Osteoblast (primary cell): ENCODE results near the gene OR13J1. TPM values are rescaled to one million over a fixed set of nuclear protein-coding genes. Genes with fewer than 3 reads are reported as not detected.
A peak's percentile ranks its signal among the peaks of the same experiment; 100 is the strongest.

Experiments used
- DNase-seq: peaks from one replicate; pipeline ENCODE4 v3.0.0; 2011; ENCODE audit warnings: low spot score, mixed read lengths; ENCODE audit not compliant: insufficient read length; ENCODE audit errors: missing footprints
- H2AFZ ChIP-seq: 2 replicates; pipeline ENCODE4 v1.6.0; 2011; ENCODE audit warnings: mild to moderate bottlenecking, low read length
- H3K27ac ChIP-seq: 2 replicates; pipeline ENCODE4 v1.5.1; 2011; ENCODE audit warnings: mild to moderate bottlenecking, low read depth, low read length, moderate library complexity
- H3K27me3 ChIP-seq: 2 replicates; pipeline ENCODE4 v1.6.0; 2012; ENCODE audit warnings: mild to moderate bottlenecking, control low read depth, inconsistent platforms, low read length, moderate library complexity; ENCODE audit not compliant: insufficient read depth
- H3K36me3 ChIP-seq: 2 replicates; pipeline ENCODE4 v1.5.1; 2011; ENCODE audit warnings: mild to moderate bottlenecking, low read length, control low read depth, moderate library complexity; ENCODE audit not compliant: insufficient read depth
- H3K4me1 ChIP-seq: 2 replicates; pipeline ENCODE4 v1.5.1; 2011; ENCODE audit warnings: mild to moderate bottlenecking, low read length, control low read depth, moderate library complexity; ENCODE audit not compliant: insufficient read depth
- H3K4me2 ChIP-seq: 2 replicates; pipeline ENCODE4 v1.6.0; 2011; ENCODE audit warnings: mild to moderate bottlenecking, low read length; ENCODE audit not compliant: insufficient read depth
- H3K4me3 ChIP-seq: fragments of 200-600 bp; sonication (generic); 3 replicates; pipeline ENCODE4 v1.5.1; 2012; ENCODE audit warnings: mild to moderate bottlenecking, low read length, inconsistent platforms; ENCODE audit not compliant: insufficient read depth
- H3K79me2 ChIP-seq: 2 replicates; pipeline ENCODE4 v1.6.0; 2012; ENCODE audit warnings: mild to moderate bottlenecking, low read length, control low read depth, inconsistent platforms; ENCODE audit not compliant: insufficient read depth
- H3K9me3 ChIP-seq: 2 replicates; pipeline ENCODE4 v1.5.1; 2011; ENCODE audit warnings: low read depth, low read length, control low read depth
- H4K20me1 ChIP-seq: 2 replicates; pipeline ENCODE4 v1.6.0; 2012; ENCODE audit warnings: mild to moderate bottlenecking, low read length, control low read depth; ENCODE audit not compliant: insufficient read depth
- total RNA-seq: library from RNA; depleted of rRNA; stranded (reverse); fragments of >200 nt; gene quantifications from 2 replicates; pipeline ENCODE4 v1.2.3, GENCODE V29; 2012
- TF ChIP-seq, protein P1 (sequence below): IDR thresholded peaks from 2 replicates; pipeline ENCODE4 v1.5.1; 2011; ENCODE audit warnings: mild to moderate bottlenecking, low read depth, low read length, moderate library complexity; ENCODE audit errors: extremely low read depth

OR13J1 gene
- total RNA-seq, 1 donor, result not detected

- Histone ChIP-seq H3K27me3 (no peaks in the 10 kb centered on the region), H3K4me3 (no peak overlapping the region), H3K4me1 (peaks cover 31% of the 10 kb centered on the region), H4K20me1 (no peaks in the 10 kb centered on the region), H3K27ac (peak overlapping the region; percentile 62), H3K79me2 (no peaks in the 10 kb centered on the region), H3K4me2 (no peak overlapping the region), H3K9me3 (no peaks in the 10 kb centered on the region), H2AFZ (no peak overlapping the region), H3K36me3 (peaks cover 2% of the 10 kb centered on the region)
- DNase-seq, result no peak
- TF ChIP-seq, protein P1, sequence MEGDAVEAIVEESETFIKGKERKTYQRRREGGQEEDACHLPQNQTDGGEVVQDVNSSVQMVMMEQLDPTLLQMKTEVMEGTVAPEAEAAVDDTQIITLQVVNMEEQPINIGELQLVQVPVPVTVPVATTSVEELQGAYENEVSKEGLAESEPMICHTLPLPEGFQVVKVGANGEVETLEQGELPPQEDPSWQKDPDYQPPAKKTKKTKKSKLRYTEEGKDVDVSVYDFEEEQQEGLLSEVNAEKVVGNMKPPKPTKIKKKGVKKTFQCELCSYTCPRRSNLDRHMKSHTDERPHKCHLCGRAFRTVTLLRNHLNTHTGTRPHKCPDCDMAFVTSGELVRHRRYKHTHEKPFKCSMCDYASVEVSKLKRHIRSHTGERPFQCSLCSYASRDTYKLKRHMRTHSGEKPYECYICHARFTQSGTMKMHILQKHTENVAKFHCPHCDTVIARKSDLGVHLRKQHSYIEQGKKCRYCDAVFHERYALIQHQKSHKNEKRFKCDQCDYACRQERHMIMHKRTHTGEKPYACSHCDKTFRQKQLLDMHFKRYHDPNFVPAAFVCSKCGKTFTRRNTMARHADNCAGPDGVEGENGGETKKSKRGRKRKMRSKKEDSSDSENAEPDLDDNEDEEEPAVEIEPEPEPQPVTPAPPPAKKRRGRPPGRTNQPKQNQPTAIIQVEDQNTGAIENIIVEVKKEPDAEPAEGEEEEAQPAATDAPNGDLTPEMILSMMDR, result no peak
Observed at GRCh38 chr9:35845824-35846771, 24.1 kb downstream of the OR13J1 start.

DNA sequence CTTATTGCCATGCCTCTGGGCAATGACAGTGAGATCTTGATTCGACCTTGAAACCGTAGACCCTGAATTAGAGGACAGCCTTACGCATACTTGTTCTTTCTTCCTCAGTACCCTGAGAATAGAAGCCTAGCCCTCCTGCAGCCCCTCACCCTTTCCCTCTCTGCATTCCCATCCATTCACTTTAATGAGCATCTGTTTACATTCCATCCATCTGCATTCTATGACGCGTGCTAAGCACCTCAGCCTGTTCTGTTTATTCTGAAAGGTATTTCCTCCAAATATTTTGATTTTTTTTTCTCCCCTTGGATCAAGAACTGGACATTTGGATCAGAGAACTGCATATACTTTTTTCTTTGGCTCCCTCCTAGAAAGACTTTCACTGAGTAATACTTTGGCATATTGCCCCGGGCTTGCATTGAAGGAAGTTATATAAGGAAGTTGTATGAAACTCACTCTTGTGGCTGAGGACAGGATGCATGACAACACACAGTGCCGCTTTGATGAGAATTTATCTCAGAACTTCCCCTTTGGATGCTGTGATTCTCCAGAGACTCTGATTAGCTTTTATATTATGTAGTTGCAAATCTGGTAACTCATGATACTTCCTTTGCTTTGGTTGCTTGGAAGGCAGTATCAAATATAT lies 25.5 kb downstream of the OR13J1 start:
- no peaks in the 10 kb centered on the region for H3K9me3 ChIP-seq
- no peak overlapping the region for H3K4me3 ChIP-seq
- peaks cover under 1% of the 10 kb centered on the region for H3K36me3 ChIP-seq
- DNase-seq, result peak; percentile 98
- H3K79me2 ChIP-seq, result no peaks in the 10 kb centered on the region
- peak overlapping the region; percentile 62 for H3K27ac ChIP-seq
- H2AFZ ChIP-seq, result no peak overlapping the region
- peaks cover 31% of the 10 kb centered on the region for H3K4me1 ChIP-seq
- H3K27me3 ChIP-seq, result no peaks in the 10 kb centered on the region
- H4K20me1 ChIP-seq, result no peaks in the 10 kb centered on the region
- TF ChIP-seq, protein P1, result no peak
- H3K4me2 ChIP-seq, result peak overlapping the region; percentile 20

GRCh38 chr9:35842795-35843194 lies 27.4 kb downstream of the OR13J1 start:
- H4K20me1 ChIP-seq, result no peaks in the 10 kb centered on the region
- no peak overlapping the region for H3K4me2 ChIP-seq
- no peaks in the 10 kb centered on the region for H3K36me3 ChIP-seq
- no peaks in the 10 kb centered on the region for H3K27me3 ChIP-seq
- H3K4me1 ChIP-seq, result peaks cover 24% of the 10 kb centered on the region
- H3K27ac ChIP-seq, result no peak overlapping the region
- DNase-seq, result no peak
- H3K4me3 ChIP-seq, result no peak overlapping the region
- TF ChIP-seq, protein P1, result no peak
- no peak overlapping the region for H2AFZ ChIP-seq
- H3K9me3 ChIP-seq, result no peaks in the 10 kb centered on the region
- no peaks in the 10 kb centered on the region for H3K79me2 ChIP-seq
